Measurements from ENCODE around the gene MMP17.

Gene MMP17

DNA sequence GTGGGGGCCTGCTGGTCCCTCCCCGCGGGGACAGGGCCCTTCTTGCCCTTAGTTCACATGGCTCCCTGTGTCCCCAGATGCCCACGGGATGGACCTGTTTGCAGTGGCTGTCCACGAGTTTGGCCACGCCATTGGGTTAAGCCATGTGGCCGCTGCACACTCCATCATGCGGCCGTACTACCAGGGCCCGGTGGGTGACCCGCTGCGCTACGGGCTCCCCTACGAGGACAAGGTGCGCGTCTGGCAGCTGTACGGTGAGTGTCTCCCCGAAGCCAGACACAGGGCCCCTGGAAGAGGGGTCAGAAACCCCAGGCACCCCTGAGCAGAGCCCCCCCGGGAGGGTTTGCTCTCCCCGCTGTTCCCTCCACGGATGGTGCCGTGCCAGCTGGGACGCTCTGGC lies 13.4 kb downstream of the MMP17 start:
- TF ChIP-seq, protein P1, sequence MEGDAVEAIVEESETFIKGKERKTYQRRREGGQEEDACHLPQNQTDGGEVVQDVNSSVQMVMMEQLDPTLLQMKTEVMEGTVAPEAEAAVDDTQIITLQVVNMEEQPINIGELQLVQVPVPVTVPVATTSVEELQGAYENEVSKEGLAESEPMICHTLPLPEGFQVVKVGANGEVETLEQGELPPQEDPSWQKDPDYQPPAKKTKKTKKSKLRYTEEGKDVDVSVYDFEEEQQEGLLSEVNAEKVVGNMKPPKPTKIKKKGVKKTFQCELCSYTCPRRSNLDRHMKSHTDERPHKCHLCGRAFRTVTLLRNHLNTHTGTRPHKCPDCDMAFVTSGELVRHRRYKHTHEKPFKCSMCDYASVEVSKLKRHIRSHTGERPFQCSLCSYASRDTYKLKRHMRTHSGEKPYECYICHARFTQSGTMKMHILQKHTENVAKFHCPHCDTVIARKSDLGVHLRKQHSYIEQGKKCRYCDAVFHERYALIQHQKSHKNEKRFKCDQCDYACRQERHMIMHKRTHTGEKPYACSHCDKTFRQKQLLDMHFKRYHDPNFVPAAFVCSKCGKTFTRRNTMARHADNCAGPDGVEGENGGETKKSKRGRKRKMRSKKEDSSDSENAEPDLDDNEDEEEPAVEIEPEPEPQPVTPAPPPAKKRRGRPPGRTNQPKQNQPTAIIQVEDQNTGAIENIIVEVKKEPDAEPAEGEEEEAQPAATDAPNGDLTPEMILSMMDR (conservative IDR thresholded peaks at IDR 0.05; ENCODE audit: low read length) = no peak
- no peak for DNase-seq (ENCODE audit: low read depth)

DNA sequence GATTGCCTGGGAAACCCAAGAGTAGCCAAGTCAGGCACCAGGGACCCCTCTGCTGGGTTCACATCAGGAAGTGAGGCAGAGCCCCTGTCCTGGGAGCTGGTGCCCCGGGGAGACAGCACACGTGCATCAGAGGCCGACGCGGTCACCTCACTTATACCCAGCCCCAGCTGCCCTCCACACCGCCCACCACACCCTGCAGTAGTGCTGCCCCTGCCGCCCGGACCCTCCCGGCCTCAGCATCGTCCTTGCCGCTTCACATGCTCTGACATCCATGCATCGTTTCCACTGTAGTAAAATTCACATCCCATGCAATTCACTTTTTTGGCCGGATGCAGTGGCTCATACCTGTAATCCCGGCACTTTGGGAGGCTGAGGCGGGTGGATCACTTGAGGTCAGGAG lies 14.0 kb downstream of the MMP17 start:
- H3K4me3 ChIP-seq (ENCODE audit: low read length) = no peak overlapping the region
- no peak for DNase-seq (ENCODE audit: low read depth)
- TF ChIP-seq, protein P1 (conservative IDR thresholded peaks at IDR 0.05; ENCODE audit: low read length) = no peak

More for the DNA sequence above, 13.4 kb downstream of the MMP17 start:
- no peak overlapping the region for H3K4me3 ChIP-seq (ENCODE audit: low read length)

DNA sequence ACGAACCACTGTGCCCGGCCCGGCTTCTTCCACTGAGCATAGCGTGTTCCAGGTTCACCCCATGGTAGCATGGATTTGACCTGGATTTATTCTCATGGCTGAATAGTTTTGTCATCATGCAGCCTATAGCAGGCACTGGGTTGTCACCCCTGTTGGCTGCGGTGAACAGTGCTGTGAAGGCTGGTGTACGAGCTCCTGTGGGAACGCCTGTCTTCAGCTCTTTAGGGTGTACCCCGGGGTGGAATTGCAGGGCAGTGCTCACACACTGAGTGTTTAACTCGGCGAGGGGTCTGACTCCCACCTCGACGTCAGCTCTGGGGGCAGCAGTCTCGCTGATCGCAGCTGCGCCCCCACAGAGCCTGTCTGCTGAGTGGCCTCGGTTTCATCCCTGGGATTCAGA lies 15.3 kb downstream of the MMP17 start:
- DNase-seq (ENCODE audit: low read depth) = no peak
- TF ChIP-seq, protein P1 (conservative IDR thresholded peaks at IDR 0.05; ENCODE audit: low read length) = no peak

DNA sequence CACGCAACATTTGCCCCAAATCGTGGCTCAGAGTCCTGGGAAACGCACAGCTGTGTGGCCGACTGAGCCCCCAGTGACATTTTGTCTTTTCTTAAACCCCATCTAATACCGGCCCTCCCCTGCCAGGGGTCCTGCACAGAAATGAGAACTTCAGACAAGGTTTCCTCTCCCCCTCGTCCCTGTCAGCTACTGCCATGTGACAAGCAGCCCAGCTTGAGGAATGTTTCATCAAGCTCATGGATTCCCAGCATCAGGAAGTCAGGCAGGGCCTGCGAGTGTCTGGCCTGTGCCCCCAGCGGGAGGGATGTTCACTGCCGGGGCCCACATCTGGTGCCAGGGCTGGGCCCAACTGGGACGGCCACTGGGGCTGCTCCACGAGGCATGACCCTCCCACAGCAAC lies 15.9 kb downstream of the MMP17 start:
- TF ChIP-seq, protein P1 (conservative IDR thresholded peaks at IDR 0.05; ENCODE audit: low read length) = no peak
- no peak for DNase-seq (ENCODE audit: low read depth)
- H3K4me3 ChIP-seq (ENCODE audit: low read length) = no peak overlapping the region

More for the DNA sequence above, 15.3 kb downstream of the MMP17 start:
- no peak overlapping the region for H3K4me3 ChIP-seq (ENCODE audit: low read length)

DNA sequence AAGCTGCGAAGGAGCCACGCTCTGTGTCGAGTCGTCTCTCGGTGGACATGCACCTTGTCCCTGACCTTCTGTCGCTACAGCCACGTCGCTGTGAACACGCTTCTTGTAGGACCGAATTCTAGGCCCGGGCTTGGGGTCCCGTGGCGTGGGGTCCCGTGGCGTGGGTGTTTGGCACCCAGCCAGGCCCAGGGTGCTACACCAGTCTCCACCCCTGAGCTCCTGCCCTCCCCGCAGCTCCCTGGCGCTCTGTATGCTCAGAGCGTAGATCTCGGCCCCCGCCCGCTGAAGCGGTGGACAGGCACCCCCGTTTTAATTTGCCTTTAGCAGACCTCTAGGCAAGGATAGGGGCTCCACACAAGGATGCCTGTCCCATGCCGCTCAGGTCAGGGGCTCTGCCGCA lies 16.5 kb downstream of the MMP17 start:
- no peak for DNase-seq (ENCODE audit: low read depth)
- TF ChIP-seq, protein P1 (conservative IDR thresholded peaks at IDR 0.05; ENCODE audit: low read length) = no peak

DNA sequence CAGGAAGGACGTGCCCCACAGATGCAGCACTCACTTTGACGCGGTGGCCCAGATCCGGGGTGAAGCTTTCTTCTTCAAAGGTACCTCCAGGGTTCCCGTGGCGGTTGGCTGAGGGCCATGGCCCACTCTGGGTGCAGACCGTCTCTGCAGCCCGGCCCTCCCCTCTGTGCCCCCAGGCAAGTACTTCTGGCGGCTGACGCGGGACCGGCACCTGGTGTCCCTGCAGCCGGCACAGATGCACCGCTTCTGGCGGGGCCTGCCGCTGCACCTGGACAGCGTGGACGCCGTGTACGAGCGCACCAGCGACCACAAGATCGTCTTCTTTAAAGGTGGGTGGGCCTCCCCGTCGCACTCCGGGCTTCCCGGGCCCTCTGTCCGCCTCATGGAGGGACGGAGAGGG lies 16.9 kb downstream of the MMP17 start:
- no peak for DNase-seq (ENCODE audit: low read depth)
- no peak overlapping the region for H3K4me3 ChIP-seq (ENCODE audit: low read length)
- TF ChIP-seq, protein P1 (conservative IDR thresholded peaks at IDR 0.05; ENCODE audit: low read length) = no peak

More for the DNA sequence above, 16.5 kb downstream of the MMP17 start:
- H3K4me3 ChIP-seq (ENCODE audit: low read length) = no peak overlapping the region

DNA sequence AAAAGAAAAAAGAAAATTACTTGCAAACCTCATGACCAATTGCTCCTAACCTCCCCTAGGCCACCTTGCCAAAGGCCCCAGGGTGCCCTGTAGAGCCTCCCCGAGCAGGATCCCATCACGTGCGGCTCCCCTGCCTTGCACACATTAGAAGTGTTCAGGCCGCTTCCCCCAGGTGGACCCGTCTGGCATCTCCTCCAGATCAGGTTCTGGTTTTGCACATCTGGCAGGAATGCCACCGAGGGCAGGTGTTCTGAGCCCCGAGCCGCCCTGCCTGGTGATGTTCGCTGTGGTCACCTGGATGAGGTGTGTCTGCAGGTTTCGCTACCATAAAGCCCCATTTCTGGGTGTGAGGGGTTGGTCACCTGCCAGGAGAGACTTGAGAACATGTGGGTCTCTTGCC lies 19.3 kb downstream of the MMP17 start:
- no peak for DNase-seq (ENCODE audit: low read depth)
- no peak overlapping the region for H3K4me3 ChIP-seq (ENCODE audit: low read length)
- TF ChIP-seq, protein P1 (conservative IDR thresholded peaks at IDR 0.05; ENCODE audit: low read length) = no peak
